Measurements from ENCODE around the gene ZNF268. TPM values are rescaled to one million over a fixed set of nuclear protein-coding genes. Genes with fewer than 3 reads are reported as not detected.

ZNF268 gene
- total and polyA plus RNA-seq, 10 of the 15 experiments (the other 5 are each of a cell fraction or from before 2014, with no cell fraction given): 9.4 to 23.2 (median 15.3) TPM

DNA sequence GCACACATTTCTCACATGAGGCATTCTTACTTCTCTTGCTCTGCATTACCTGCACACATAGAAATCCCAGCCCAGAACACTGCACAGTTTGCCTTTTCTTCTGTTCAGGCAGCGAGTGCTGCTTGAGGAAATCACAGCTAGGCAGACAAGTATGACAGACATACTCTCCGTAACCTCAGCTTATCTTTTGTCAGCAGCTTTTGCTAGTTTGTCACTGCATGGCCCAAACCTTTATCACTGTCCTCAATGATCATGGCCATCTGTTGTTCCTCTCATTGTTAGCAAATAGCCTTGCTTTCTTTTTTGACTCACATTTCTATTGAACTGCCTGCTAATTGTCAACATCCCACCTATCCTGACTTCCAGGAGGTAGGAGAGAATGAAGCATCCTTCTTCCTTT, 45.5 kb upstream of the ZNF268 start:
- WGBS (ENCODE audit: insufficient coverage, insufficient replicate concordance, low lambda C conversion rate, missing lambda C conversion rate): 100% methylated on average over 2 of the region's 2 CpGs
- no peak for FAIRE-seq

More for the DNA sequence above, 45.5 kb upstream of the ZNF268 start:
- ChIA-PET SMC1A (ENCODE audit: uncharacterized antibody, unreplicated experiment) (no interaction called here), RAD21 (ENCODE audit: unreplicated experiment) (no interaction called here), POLR2A (no interaction called here), CTCF (no interaction called here)
- Histone ChIP-seq H3K27me3 (replicated peaks in 1 of 2; ENCODE audit: control insufficient read depth in 2 of 2, insufficient read depth in 2 of 2, low read length in 1 of 2) (no peaks in the 10 kb centered on the region), H3K4me1 (ENCODE audit: control insufficient read depth, insufficient read depth, low read length) (no peaks in the 10 kb centered on the region), H3K9me3 (replicated peaks; ENCODE audit: control insufficient read depth, insufficient read depth, low read length) (peaks cover 22% of the 10 kb centered on the region), H3K4me3 (no peak overlapping the region), H3K79me2 (ENCODE audit: control insufficient read depth, insufficient read depth, low read length) (no peaks in the 10 kb centered on the region), H4K20me1 (ENCODE audit: control insufficient read depth, insufficient read depth) (no peaks in the 10 kb centered on the region), H3K36me3 (ENCODE audit: control insufficient read depth in 2 of 2, insufficient read depth in 2 of 2, low read length in 1 of 2) (peaks cover 0 to 6% of the 10 kb centered on the region in 2 experiments; a peak in 1 of 4 replicates), H3K9ac (ENCODE audit: control insufficient read depth, insufficient read depth, low read length) (no peak overlapping the region), H3K4me2 (ENCODE audit: control insufficient read depth, insufficient read depth) (no peak overlapping the region), H2AFZ (ENCODE audit: control insufficient read depth, low read depth, low read length) (no peak overlapping the region), H3K27ac (ENCODE audit: control insufficient read depth, insufficient read depth) (no peak overlapping the region)
- in situ Hi-C loops (cut with MboI): no loop called here
- intact Hi-C loops (cut with micrococcal nuclease; ENCODE audit: unreplicated experiment): no loop called here
- no TSS peak for BruUV-seq (replicated peaks)
- no peak for DNase-seq (ENCODE audit: low read depth, low spot score)
- no peak for ATAC-seq
- TF ChIP-seq SMARCA5 (IDR thresholded peaks at IDR 0.05) (no peak), NR2C1 (IDR thresholded peaks at IDR 0.05) (no peak), SIN3A (IDR thresholded peaks at IDR 0.05; ENCODE audit: low read depth, low read length) (no peak), CBX3 (IDR thresholded peaks at IDR 0.05; ENCODE audit: borderline replicate concordance, low read depth) (no peak), ZNF384 (IDR thresholded peaks at IDR 0.05; ENCODE audit: borderline replicate concordance, low read depth, low read length) (no peak), STAT3 (IDR thresholded peaks at IDR 0.05; ENCODE audit: low read depth, low read length) (no peak), RELA (IDR thresholded peaks at IDR 0.05; ENCODE audit: borderline replicate concordance, partially characterized antibody) (no peak), MEF2B (IDR thresholded peaks at IDR 0.05; ENCODE audit: partially characterized antibody, poor library complexity, severe bottlenecking) (no peak), NR2C2 (IDR thresholded peaks at IDR 0.05; ENCODE audit: borderline replicate concordance, control insufficient read depth, insufficient read length, low read depth) (no peak), RBBP5 (conservative IDR thresholded peaks at IDR 0.05) (no peak)
- TF ChIP-seq, protein P1, sequence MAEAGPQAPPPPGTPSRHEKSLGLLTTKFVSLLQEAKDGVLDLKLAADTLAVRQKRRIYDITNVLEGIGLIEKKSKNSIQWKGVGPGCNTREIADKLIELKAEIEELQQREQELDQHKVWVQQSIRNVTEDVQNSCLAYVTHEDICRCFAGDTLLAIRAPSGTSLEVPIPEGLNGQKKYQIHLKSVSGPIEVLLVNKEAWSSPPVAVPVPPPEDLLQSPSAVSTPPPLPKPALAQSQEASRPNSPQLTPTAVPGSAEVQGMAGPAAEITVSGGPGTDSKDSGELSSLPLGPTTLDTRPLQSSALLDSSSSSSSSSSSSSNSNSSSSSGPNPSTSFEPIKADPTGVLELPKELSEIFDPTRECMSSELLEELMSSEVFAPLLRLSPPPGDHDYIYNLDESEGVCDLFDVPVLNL (IDR thresholded peaks at IDR 0.05; ENCODE audit: low read depth, low read length): no peak
- TF ChIP-seq, protein P2, sequence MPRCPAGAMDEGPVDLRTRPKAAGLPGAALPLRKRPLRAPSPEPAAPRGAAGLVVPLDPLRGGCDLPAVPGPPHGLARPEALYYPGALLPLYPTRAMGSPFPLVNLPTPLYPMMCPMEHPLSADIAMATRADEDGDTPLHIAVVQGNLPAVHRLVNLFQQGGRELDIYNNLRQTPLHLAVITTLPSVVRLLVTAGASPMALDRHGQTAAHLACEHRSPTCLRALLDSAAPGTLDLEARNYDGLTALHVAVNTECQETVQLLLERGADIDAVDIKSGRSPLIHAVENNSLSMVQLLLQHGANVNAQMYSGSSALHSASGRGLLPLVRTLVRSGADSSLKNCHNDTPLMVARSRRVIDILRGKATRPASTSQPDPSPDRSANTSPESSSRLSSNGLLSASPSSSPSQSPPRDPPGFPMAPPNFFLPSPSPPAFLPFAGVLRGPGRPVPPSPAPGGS (IDR thresholded peaks at IDR 0.05; ENCODE audit: borderline replicate concordance, insufficient read depth, low read depth, low read length, poor library complexity, severe bottlenecking): no peak
- TF ChIP-seq, protein P3, sequence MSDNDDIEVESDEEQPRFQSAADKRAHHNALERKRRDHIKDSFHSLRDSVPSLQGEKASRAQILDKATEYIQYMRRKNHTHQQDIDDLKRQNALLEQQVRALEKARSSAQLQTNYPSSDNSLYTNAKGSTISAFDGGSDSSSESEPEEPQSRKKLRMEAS (IDR thresholded peaks at IDR 0.05; ENCODE audit: low read depth, low read length): no peak

All from GM12878 (cell line).